ENCODE measurements around the gene TEX11. TPM values are rescaled to one million over a fixed set of nuclear protein-coding genes. Genes with fewer than 3 reads are reported as not detected.
"Not testable (repeated sequence)": the region's sequence is repeated elsewhere in the genome, so short reads cannot be mapped to it uniquely, and the experiment has no call there.

TEX11 gene
- total and polyA plus RNA-seq, 12 donors: 0.19 TPM; not detected in 11

GRCh38 chrX:70656304-70656703, 252.2 kb downstream of the TEX11 start:
- Histone ChIP-seq H3K9me3 (no peaks in the 10 kb centered on the region), H3K4me1 (no peaks in the 10 kb centered on the region), H3K4me3 (no peak overlapping the region), H3K36me3 (no peaks in the 10 kb centered on the region), H3K27ac (no peak overlapping the region), H3K27me3 (peaks cover 0 to 41% (median 0%) of the 10 kb centered on the region in 7 donors)
- WGBS, 2 donors: 76% methylated on average over 4 of the region's 4 CpGs
- TF ChIP-seq CTCF (IDR thresholded peaks at IDR 0.05): no peak
- ATAC-seq (no peak), DNase-seq (no peak)
- intact Hi-C loops (cut with DNase I): no loop called here

GRCh38 chrX:70647910-70648309, 260.6 kb downstream of the TEX11 start:
- 90 to 94% methylated on average over 3 of the region's 3 CpGs for WGBS, 2 donors
- ATAC-seq; H3K4me3 ChIP-seq; H3K36me3 ChIP-seq; H3K4me1 ChIP-seq; DNase-seq; intact Hi-C loops (cut with DNase I); H3K27ac ChIP-seq: not testable (repeated sequence)
- Histone ChIP-seq H3K9me3 (peaks cover 0 to 28% (median 0%) of the 10 kb centered on the region in 11 donors), H3K27me3 (peaks cover 0 to 18% (median 0%) of the 10 kb centered on the region in 7 donors)

GRCh38 chrX:70636218-70636617, 272.3 kb downstream of the TEX11 start:
- Histone ChIP-seq H3K9me3 (peaks cover 0 to 9% (median 0%) of the 10 kb centered on the region in 11 donors), H3K4me1 (no peaks in the 10 kb centered on the region), H3K36me3 (no peaks in the 10 kb centered on the region), H3K27me3 (no peaks in the 10 kb centered on the region), H3K27ac (no peak overlapping the region), H3K4me3 (no peak overlapping the region)
- DNase-seq (no peak), ATAC-seq (no peak)
- TF ChIP-seq CTCF (IDR thresholded peaks at IDR 0.05): no peak
- 63 to 67% methylated on average over 1 of the region's 1 CpG for WGBS, 2 donors
- intact Hi-C loops (cut with DNase I): no loop called here

GRCh38 chrX:70635669-70636068, 272.8 kb downstream of the TEX11 start:
- no peak overlapping the region for H3K4me3 ChIP-seq
- WGBS, 2 donors: 73 to 94% methylated on average over 2 of the region's 2 CpGs
- no peak for TF ChIP-seq CTCF (IDR thresholded peaks at IDR 0.05)
- H3K27me3 ChIP-seq: no peaks in the 10 kb centered on the region
- H3K9me3 ChIP-seq: peaks cover 0 to 9% (median 0%) of the 10 kb centered on the region in 11 donors
- H3K27ac ChIP-seq: no peak overlapping the region
- H3K36me3 ChIP-seq: no peaks in the 10 kb centered on the region
- intact Hi-C loops (cut with DNase I): no loop called here
- ATAC-seq (no peak), DNase-seq (no peak)
- no peaks in the 10 kb centered on the region for H3K4me1 ChIP-seq

- TF ChIP-seq CTCF (IDR thresholded peaks at IDR 0.05): no peak
- ATAC-seq: no peak
- no peaks in the 10 kb centered on the region for H3K4me1 ChIP-seq
- H3K27me3 ChIP-seq: no peaks in the 10 kb centered on the region
- H3K4me3 ChIP-seq: no peak overlapping the region
- no peaks in the 10 kb centered on the region for H3K36me3 ChIP-seq
- intact Hi-C loops (cut with DNase I): no loop called here
- H3K9me3 ChIP-seq: peaks cover 0 to 9% (median 0%) of the 10 kb centered on the region in 11 donors
- no peak for DNase-seq
- WGBS, 2 donors: 75 to 86% methylated on average over 2 to 4 of the region's 4 CpGs
- H3K27ac ChIP-seq: no peak overlapping the region
Measured at GRCh38 chrX:70635227-70635626, 273.3 kb downstream of the TEX11 start.

All from heart right ventricle (tissue), 16 donors.